ENCODE measurements around the gene NRXN3. TPM values are rescaled to one million over a fixed set of nuclear protein-coding genes. Genes with fewer than 3 reads are reported as not detected.

NRXN3 gene
- polyA plus RNA-seq, 1 of the 3 experiments (the other 2 are of a cell fraction), result 1.6 TPM

- no peak for TF ChIP-seq USF1 (IDR thresholded peaks at IDR 0.05; ENCODE audit: borderline replicate concordance, low read depth)
These were observed 83.8 kb downstream of the NRXN3 start (continued) for GRCh38 chr14:78253986-78254385.

GRCh38 chr14:78254911-78255461 is 84.8 kb downstream of the NRXN3 start:
- no peak overlapping the region for H3K4me2 ChIP-seq
- no peak overlapping the region for H3K9ac ChIP-seq

GRCh38 chr14:78259831-78260230 is 89.7 kb downstream of the NRXN3 start:
- H3K4me1 ChIP-seq (ENCODE audit: control insufficient read depth in 1 of 2, insufficient read depth in 2 of 2, low read depth in 1 of 2, low read length in 1 of 2), result no peaks in the 10 kb centered on the region
- H3F3A ChIP-seq (replicated peaks; ENCODE audit: insufficient read depth), result no peaks in the 10 kb centered on the region
- 35% methylated on average over 6 of the region's 6 CpGs for WGBS (ENCODE audit: low lambda C conversion rate)
- H3K9ac ChIP-seq, result no peak overlapping the region
- H3K9me2 ChIP-seq, result no peaks in the 10 kb centered on the region
- no peak overlapping the region for H2AFZ ChIP-seq (ENCODE audit: low read depth)
- no peaks in the 10 kb centered on the region for H4K20me1 ChIP-seq (ENCODE audit: insufficient read depth)
- H3K9me3 ChIP-seq, result no peaks in the 10 kb centered on the region
- H3K79me2 ChIP-seq (ENCODE audit: insufficient read depth), result no peaks in the 10 kb centered on the region
- ChIA-PET POLR2A (no interaction called here), CTCF (no interaction called here)
- H3K27me3 ChIP-seq (ENCODE audit: insufficient read depth), result no peaks in the 10 kb centered on the region
- no peak overlapping the region for H3K4me3 ChIP-seq (ENCODE audit: low read depth in 2 of 2, low read length in 1 of 2)
- no peaks in the 10 kb centered on the region for H3K36me3 ChIP-seq (replicated peaks in 1 of 2; ENCODE audit: control insufficient read depth in 1 of 2, insufficient read depth in 2 of 2, low read length in 1 of 2)
- DNase-seq, result no peak
- TF ChIP-seq EP300 (IDR thresholded peaks at IDR 0.05; ENCODE audit: borderline replicate concordance in 1 of 2, low read depth in 1 of 2, low read length in 1 of 2), result no peak
- TF ChIP-seq YY1 (IDR thresholded peaks at IDR 0.05; ENCODE audit: low read depth), result no peak
- H3K4me2 ChIP-seq, result no peak overlapping the region
- H3K27ac ChIP-seq (ENCODE audit: low read depth in 2 of 2, low read length in 1 of 2), result no peak overlapping the region

More at GRCh38 chr14:78254911-78255461, 84.8 kb downstream of the NRXN3 start:
- no peaks in the 10 kb centered on the region for H3F3A ChIP-seq (replicated peaks; ENCODE audit: insufficient read depth)
- H3K79me2 ChIP-seq (ENCODE audit: insufficient read depth), result no peaks in the 10 kb centered on the region
- POLR2A ChIA-PET, result no interaction called here
- H3K4me3 ChIP-seq (ENCODE audit: low read depth in 2 of 2, low read length in 1 of 2), result no peak overlapping the region
- H3K27ac ChIP-seq (ENCODE audit: low read depth in 2 of 2, low read length in 1 of 2), result no peak overlapping the region
- CTCF ChIA-PET, result interaction anchor here (0.6 kb wide), 1 partner anchor 196 kb away, joined by 3 read pairs; no protein-coding TSS in a partner anchor
- DNase-seq, result no peak
- TF ChIP-seq YY1 (IDR thresholded peaks at IDR 0.05; ENCODE audit: low read depth), result no peak
- no peak for TF ChIP-seq ELF1 (IDR thresholded peaks at IDR 0.05)
- TF ChIP-seq PBX3 (IDR thresholded peaks at IDR 0.05), result no peak
- no peak for TF ChIP-seq GABPA (IDR thresholded peaks at IDR 0.05; ENCODE audit: low read depth)
- no peak for TF ChIP-seq FOXM1 (IDR thresholded peaks at IDR 0.05; ENCODE audit: low read depth)
- no peaks in the 10 kb centered on the region for H3K9me2 ChIP-seq
- no peaks in the 10 kb centered on the region for H3K9me3 ChIP-seq
- no peaks in the 10 kb centered on the region for H3K4me1 ChIP-seq (ENCODE audit: control insufficient read depth in 1 of 2, insufficient read depth in 2 of 2, low read depth in 1 of 2, low read length in 1 of 2)
- H2AFZ ChIP-seq (ENCODE audit: low read depth), result no peak overlapping the region
- WGBS (ENCODE audit: low lambda C conversion rate), result 40% methylated on average over 9 of the region's 9 CpGs
- H3K27me3 ChIP-seq (ENCODE audit: insufficient read depth), result no peaks in the 10 kb centered on the region
- no peaks in the 10 kb centered on the region for H4K20me1 ChIP-seq (ENCODE audit: insufficient read depth)
- no peaks in the 10 kb centered on the region for H3K36me3 ChIP-seq (replicated peaks in 1 of 2; ENCODE audit: control insufficient read depth in 1 of 2, insufficient read depth in 2 of 2, low read length in 1 of 2)

All from SK-N-SH (cell line).